Peyer's patch (tissue), 4 donors: ENCODE results near the gene CIAO2B. TPM values are rescaled to one million over a fixed set of nuclear protein-coding genes. Genes with fewer than 3 reads are reported as not detected.

Experiments
- DNase-seq, 3 donors: peaks; one replicate each; pipeline ENCODE4 v3.0.0-alpha.2; 2017 to 2019
- H3K27ac ChIP-seq, 4 donors: fragments of 200-600 bp; sonication (generic); one replicate each; pipeline ENCODE4 v1.5.1; 2016 to 2019
- H3K27me3 ChIP-seq, 2 donors: fragments of 200-600 bp; sonication (generic); one replicate each; pipeline ENCODE4 v1.5.1; 2019
- H3K36me3 ChIP-seq, 3 donors: fragments of 200-600 bp; sonication (generic); one replicate each; pipeline ENCODE4 v1.5.1; 2016 to 2019
- H3K4me1 ChIP-seq, 4 donors: fragments of 200-600 bp; sonication (generic); one replicate each; pipeline ENCODE4 v1.5.1; 2016 to 2019
- H3K4me3 ChIP-seq, 4 donors: fragments of 200-600 bp; sonication (generic); 1 replicate in 3 of 4; 2 replicates in 1 of 4; pipeline ENCODE4 v1.5.1; 2016 to 2019; ENCODE audit warnings: mild to moderate bottlenecking in 1 of 4
- H3K9me3 ChIP-seq, 4 donors: fragments of 200-600 bp; sonication (generic); one replicate each; pipeline ENCODE4 v1.5.1; 2016 to 2019; ENCODE audit warnings: mild to moderate bottlenecking in 1 of 4
- CTCF ChIP-seq, 6 experiments: fragments of 450-650 bp in 4 of 6; fragments of 200-600 bp in 2 of 6; sonication (generic) in 1 of 6; IDR thresholded peaks; one replicate each; pipeline ENCODE4 v1.5.1; 2017 to 2019; ENCODE audit warnings: antibody characterized with exemption in 6 of 6, mild to moderate bottlenecking in 3 of 6, moderate library complexity in 1 of 6
- POLR2A ChIP-seq, 2 donors: fragments of 450-650 bp; IDR thresholded peaks; one replicate each; pipeline ENCODE4 v1.5.1; 2017; ENCODE audit warnings: antibody characterized with exemption in 2 of 2, mild to moderate bottlenecking in 2 of 2, moderate library complexity in 2 of 2
- total RNA-seq, 4 donors: library from RNA; depleted of rRNA; stranded (reverse); fragments of >200 nt; gene quantifications; one replicate each; pipeline ENCODE4 v1.1.0, GENCODE V29; 2016

Gene CIAO2B
- total RNA-seq, 4 donors from 2014 or later: 28.1 to 72.7 (median 55.2) TPM

DNA sequence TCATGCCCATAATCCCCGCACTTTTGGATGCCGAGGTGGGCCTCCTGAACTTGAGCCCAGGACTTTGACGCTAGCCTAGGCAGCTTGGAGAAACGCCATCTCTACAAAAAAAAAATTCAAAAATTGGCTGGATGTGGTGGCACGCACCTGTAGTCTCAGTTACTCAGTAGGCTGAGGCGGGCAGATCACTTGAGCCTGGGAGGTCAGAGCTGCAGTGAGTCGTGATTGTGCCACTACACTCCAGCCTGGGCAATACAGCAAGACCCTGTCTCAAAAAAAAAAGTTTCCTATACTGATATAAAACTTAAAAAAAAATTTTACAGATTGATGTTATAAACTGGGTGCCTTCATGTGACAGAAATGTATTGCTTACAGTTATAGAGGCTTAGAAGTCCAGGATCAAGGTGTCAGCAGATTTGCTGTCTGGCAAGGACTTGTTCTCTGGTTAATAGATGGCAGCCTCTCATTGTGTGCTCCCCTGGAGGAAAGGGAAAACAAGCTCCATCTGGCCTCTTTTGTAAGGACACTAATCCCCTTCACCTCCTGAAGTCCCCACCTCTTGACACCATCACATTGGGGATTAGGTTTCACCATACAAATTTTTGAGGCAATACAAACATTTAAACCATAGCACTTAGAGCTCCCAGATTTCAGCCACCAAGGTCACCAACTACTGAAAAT, 18.4 kb upstream of the CIAO2B start:
- H3K4me3 ChIP-seq: no peak overlapping the region
- H3K9me3 ChIP-seq: no peaks in the 10 kb centered on the region
- DNase-seq: no peak
- peaks cover 3 to 34% (median 8%) of the 10 kb centered on the region in 4 donors for H3K4me1 ChIP-seq
- H3K36me3 ChIP-seq: no peaks in the 10 kb centered on the region
- no peaks in the 10 kb centered on the region for H3K27me3 ChIP-seq
- H3K27ac ChIP-seq: peak overlapping the region in 3 of 4 donors; percentile 38 to 89 (median 82)
- TF ChIP-seq CTCF (IDR thresholded peaks at IDR 0.05) (no peak), POLR2A (IDR thresholded peaks at IDR 0.05) (no peak)

GRCh38 chr16:66950971-66951790, 17.0 kb upstream of the CIAO2B start:
- Histone ChIP-seq H3K36me3 (no peaks in the 10 kb centered on the region), H3K27me3 (no peaks in the 10 kb centered on the region), H3K9me3 (no peaks in the 10 kb centered on the region), H3K4me1 (peaks cover 3 to 23% (median 8%) of the 10 kb centered on the region in 4 donors), H3K27ac (no peak overlapping the region), H3K4me3 (no peak overlapping the region)
- no peak for DNase-seq
- TF ChIP-seq CTCF (IDR thresholded peaks at IDR 0.05) (no peak), POLR2A (IDR thresholded peaks at IDR 0.05) (no peak)

DNA sequence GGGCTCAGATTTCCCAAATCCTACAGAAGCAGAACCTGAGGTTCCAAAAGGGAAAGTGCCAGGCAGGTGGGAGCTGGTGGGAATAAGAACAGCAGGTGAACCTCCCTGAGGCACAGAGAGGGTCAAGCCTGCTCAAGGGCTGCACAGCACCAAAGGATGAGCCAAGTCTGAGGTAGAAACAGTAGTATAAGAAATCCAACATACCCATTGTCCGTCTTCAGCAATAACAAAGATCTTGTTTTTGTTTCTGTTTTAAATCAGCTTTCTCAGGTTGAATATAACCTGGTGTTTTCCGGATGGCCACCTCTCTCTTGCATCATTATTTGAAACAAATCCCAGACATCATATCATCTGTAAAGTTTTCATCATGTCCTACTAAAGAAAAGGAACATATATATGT, 16.2 kb upstream of the CIAO2B start:
- no peak for TF ChIP-seq POLR2A (IDR thresholded peaks at IDR 0.05)
- no peak for TF ChIP-seq CTCF (IDR thresholded peaks at IDR 0.05)
- H3K4me3 ChIP-seq: no peak overlapping the region
- no peaks in the 10 kb centered on the region for H3K9me3 ChIP-seq
- peaks cover 3 to 19% (median 8%) of the 10 kb centered on the region in 4 donors for H3K4me1 ChIP-seq
- no peaks in the 10 kb centered on the region for H3K27me3 ChIP-seq
- DNase-seq: no peak
- H3K27ac ChIP-seq: no peak overlapping the region
- H3K36me3 ChIP-seq: no peaks in the 10 kb centered on the region

DNA sequence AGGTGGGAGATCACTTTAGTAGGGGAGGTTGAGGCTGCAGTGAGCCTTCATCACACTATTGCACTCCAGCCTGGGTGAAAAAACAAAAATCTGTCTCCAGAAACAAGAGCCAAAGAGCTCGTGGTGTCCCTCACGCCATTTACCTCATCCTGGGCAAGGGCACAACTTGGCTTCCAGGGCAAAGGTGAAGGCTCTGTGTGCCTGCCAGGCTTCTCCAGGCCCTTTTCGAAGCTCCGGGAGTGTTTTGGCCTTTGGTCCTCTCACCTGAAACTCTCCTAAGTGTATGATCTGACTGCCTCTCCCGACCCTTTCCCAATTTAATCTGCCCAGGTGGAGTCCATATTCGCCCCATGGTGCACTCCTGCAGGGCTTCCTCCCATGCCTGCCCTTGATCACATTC, 15.3 kb upstream of the CIAO2B start:
- TF ChIP-seq POLR2A (IDR thresholded peaks at IDR 0.05): no peak
- TF ChIP-seq CTCF (IDR thresholded peaks at IDR 0.05): no peak
- Histone ChIP-seq H3K36me3 (no peaks in the 10 kb centered on the region), H3K4me1 (peaks cover 0 to 14% (median 8%) of the 10 kb centered on the region in 4 donors), H3K27ac (peak overlapping the region in 2 of 4 donors; percentile 27 to 61), H3K9me3 (no peaks in the 10 kb centered on the region), H3K4me3 (peak overlapping the region in 2 of 4 donors; percentile 52 to 56), H3K27me3 (no peaks in the 10 kb centered on the region)
- DNase-seq: no peak

DNA sequence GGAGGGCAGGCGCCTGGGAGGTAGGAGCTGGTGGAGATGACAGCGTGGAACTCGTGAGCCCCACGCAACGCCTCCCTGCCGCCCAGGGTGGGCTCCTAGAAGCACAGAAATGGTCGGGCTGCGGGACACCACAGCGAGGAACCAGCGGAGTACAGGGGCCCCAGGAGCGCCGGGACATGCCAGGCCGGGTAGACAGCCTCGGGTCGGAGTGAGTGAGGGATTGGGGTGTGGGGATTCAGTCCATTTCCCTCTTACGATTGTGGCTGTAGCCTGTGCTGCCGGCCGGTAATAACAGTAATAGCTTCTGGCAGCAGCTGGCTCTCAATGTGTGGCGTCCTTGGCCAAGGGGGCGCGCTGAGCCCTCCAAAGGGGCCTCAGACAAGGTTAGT, 14.6 kb upstream of the CIAO2B start:
- peaks cover 0 to under 1% (median 0%) of the 10 kb centered on the region in 3 donors for H3K36me3 ChIP-seq
- peaks cover 0 to 14% (median 8%) of the 10 kb centered on the region in 4 donors for H3K4me1 ChIP-seq
- H3K27me3 ChIP-seq: no peaks in the 10 kb centered on the region
- H3K4me3 ChIP-seq: peak overlapping the region; percentile 19 to 56 (median 52)
- H3K27ac ChIP-seq: peak overlapping the region in 2 of 4 donors; percentile 27 to 61
- DNase-seq: no peak
- H3K9me3 ChIP-seq: no peaks in the 10 kb centered on the region
- TF ChIP-seq CTCF (IDR thresholded peaks at IDR 0.05): no peak
- no peak for TF ChIP-seq POLR2A (IDR thresholded peaks at IDR 0.05)
